AG08395 (cell line): Measurements from ENCODE around the gene SCT.

Experiments used
- DNase-seq: peaks from one replicate; pipeline ENCODE4 v3.0.0; 2012; ENCODE audit warnings: mixed read lengths, low spot score

SCT gene

GRCh38 chr11:643849-644738 is 17.1 kb upstream of the SCT start:
- no peak for DNase-seq

DNA sequence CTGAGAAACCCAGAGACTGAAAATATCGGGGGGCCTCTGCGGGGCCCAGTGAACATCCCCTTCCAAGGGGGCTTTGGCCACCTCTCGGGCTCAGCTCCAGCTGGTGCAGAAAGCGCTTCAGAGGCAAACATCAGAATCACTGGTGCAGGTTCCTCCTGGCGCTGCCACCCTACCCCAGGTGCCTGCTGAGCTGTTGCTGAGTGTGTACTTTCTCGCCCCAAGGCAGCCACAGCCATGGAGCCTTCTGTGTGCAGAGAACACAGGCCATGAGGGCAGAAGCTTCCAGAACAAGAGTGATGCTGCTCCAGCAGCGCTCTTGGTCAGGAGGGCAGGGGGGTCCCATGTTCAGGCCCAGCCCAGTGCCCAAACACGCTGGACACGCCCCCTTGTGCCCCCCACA is 16.4 kb upstream of the SCT start:
- no peak for DNase-seq

- DNase-seq: no peak
These were observed 14.9 kb upstream of the SCT start for GRCh38 chr11:641806-642370.

GRCh38 chr11:640021-640706 is 13.2 kb upstream of the SCT start:
- no peak for DNase-seq

- DNase-seq: no peak
These were observed 12.5 kb upstream of the SCT start for GRCh38 chr11:639332-639955.

GRCh38 chr11:638631-639331 is 11.8 kb upstream of the SCT start:
- DNase-seq: no peak

DNA sequence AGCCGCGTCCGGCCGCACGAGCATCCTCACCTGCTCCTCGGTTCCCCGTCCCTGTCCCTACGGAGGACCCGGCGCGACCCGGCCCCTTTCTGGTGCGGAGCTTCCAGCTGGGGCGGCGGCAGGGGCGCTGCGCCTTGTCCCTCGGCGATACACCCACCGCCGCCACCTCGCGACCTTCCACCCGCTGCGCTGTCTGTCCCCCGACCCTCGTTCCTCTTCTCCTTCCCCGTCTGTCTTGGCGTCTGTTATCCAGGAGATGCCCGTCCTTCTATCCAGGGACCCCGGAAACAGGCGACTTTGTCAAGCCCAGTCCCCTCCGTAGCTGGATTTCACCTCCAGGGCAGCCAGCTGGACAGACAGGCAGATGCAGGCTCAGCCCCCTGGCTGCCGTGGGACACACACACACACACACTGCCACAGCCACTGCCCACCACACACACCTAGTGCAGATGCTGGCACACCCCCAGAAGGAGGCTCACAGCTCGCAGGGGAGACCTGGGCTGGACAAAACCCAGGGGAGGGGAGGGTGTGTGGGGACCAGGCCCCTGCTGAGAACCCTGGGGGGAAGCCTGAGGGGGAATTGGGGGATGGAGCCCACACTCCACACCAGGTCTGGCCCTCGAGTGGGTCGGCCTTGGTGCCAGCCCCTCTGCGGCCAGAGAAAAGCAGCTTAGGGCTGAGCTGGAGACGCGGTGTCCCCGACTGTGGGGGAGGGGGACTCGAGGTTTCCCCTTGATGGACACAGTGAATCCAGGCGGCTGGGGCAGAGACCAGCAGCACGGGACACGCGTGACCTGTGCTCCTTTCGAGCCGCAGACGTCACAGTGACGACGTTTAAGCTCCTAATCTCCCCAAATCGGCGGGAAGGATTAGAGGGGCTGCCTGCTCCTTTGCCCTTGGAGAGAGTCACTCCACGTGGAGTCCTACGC is 10.9 kb upstream of the SCT start:
- DNase-seq: no peak

DNA sequence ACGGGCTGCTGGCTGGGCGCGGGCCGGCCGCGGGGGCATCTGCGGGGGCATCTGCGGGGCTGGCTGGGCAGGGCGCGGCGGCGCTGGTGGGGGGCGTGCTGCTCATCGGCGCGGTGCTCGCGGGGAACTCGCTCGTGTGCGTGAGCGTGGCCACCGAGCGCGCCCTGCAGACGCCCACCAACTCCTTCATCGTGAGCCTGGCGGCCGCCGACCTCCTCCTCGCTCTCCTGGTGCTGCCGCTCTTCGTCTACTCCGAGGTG is 10.3 kb upstream of the SCT start:
- DNase-seq: no peak

GRCh38 chr11:636511-637332 is 9.7 kb upstream of the SCT start, which contains the start of gene DRD4:
Gene DRD4, plus strand, starts transcription at chr11:637269. Its CDS starts 36 bp downstream, at chr11:637305.
- DNase-seq: peak; percentile 67

- DNase-seq: no peak
These were observed 9.0 kb upstream of the SCT start for GRCh38 chr11:635945-636510.

DNA sequence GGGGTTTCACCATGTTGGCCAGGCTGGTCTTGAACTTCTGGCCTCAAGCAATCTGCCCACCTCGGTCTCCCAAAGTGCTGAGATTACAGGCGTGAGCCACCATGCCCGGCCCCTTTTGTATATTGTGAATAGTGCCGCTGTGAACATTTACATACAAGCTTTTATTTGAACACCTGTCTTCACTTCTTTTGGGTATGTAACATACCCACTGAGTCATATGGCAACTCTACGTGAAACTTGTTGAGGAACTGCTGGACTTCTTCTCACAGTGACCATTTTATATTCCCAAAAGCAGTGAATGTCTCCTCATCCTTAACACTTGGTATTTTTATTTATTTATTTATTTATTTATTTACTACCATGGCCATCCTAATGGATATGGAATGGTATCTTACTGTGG is 3.9 kb upstream of the SCT start:
- no peak for DNase-seq

DNA sequence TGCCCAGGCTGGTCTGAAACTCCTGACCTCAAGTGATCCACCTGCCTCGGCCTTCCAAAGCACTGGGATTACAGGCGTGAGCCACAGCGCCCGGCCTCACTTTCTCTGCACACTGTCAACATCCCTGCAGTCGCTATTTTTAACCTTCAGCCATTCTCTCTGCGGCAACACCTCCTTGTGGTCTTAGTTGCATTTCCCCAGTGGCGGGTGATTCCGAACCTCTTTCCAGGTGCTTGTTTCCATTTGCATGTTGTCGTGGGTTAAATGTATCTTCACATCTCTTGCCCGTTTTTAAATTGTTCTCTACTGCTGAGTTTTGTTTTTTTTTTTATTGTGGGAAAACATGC is 2.2 kb upstream of the SCT start:
- no peak for DNase-seq

DNA sequence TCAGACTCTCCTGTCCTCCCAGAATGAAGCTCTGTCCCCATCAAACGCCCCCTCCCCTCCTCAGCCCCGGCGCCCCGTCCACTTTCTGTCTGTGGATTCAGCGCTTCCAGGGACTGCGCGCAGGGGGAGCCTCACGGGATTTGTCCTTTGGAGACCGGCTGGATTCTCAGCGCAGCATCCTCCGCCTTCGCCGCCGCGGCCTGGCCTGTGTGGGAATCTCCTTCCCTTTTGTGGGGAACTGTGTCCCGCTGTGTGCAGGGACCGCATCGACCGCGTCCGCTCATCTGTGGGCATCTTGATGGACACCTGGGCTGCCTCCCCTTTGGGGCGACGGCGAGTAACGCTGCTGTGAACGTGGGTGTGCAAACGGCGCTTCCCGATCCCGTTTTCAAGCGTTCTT is 1.1 kb upstream of the SCT start:
- DNase-seq: no peak

- no peak for DNase-seq
These were observed 261 bp upstream of the SCT start for GRCh38 chr11:627308-627576.

- no peak for DNase-seq
These were observed 1.2 kb downstream of the SCT start for GRCh38 chr11:625636-626268.

GRCh38 chr11:624705-625635 is 2.0 kb downstream of the SCT start, which contains the start of gene CDHR5:
Gene CDHR5, minus strand, starts transcription at chr11:624955. Its CDS starts 53 bp downstream, at chr11:624902.
- DNase-seq: no peak

DNA sequence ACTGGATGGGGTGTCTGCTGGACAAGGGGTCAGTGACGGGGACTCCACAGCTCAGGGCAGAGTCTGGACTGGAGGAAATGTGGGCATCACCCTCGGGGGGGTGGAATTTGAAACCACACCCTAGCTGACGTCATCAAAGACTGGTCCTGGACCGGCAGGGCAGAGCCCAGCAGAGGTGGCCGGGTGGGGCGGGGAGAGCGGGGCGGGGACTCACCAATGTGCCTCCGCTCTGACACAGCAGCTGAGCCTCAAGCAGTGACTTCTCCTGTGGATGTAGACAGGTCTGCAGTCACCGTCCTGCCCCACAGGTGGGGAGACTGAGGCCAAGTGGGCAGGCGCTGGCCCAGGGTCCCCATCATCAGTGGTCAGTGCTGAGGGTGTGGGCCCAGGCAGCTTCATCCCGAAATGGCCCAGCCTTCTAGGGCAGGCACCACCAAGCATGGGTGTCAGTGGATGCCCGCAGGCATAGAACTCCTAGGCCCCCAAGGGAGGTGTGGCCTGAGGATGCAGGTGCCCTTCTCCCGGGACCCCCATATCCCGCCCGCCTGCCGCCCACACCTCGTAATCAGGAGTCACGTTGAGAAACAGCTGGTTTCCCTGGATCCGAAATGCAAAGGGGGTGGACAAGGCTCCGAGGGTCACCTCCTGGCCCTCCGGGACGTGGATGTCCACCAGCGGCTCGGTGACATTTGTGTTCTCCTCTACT is 2.8 kb downstream of the SCT start:
- peak; percentile 47 for DNase-seq

GRCh38 chr11:623349-623869 is 3.6 kb downstream of the SCT start:
- no peak for DNase-seq
